Mucosa of descending colon (tissue), 3 donors: ENCODE data around the gene ZNF3. TPM values are rescaled to one million over a fixed set of nuclear protein-coding genes. Genes with fewer than 3 reads are reported as not detected.
A peak's percentile ranks its signal among the peaks of the same experiment; 100 is the strongest.

ENCODE experiments used
- ATAC-seq: fragments of 200-7000 bp; cut with Tn5 transposase; one replicate; pipeline ENCODE4 v1.9.1; 2020; ENCODE audit warnings: mild to moderate bottlenecking, moderate library complexity
- DNase-seq, 3 donors: peaks; one replicate each; pipeline ENCODE4 v3.0.0-alpha.2; 2020
- H3K36me3 ChIP-seq: fragments of 200-600 bp; one replicate; pipeline ENCODE4 v1.8.0; 2021; ENCODE audit warnings: low read depth, mild to moderate bottlenecking
- H3K4me1 ChIP-seq: fragments of 200-600 bp; one replicate; pipeline ENCODE4 v1.8.0; 2021; ENCODE audit warnings: low read depth, mild to moderate bottlenecking
- H3K4me3 ChIP-seq: fragments of 200-600 bp; one replicate; pipeline ENCODE4 v1.8.0; 2021; ENCODE audit warnings: mild to moderate bottlenecking
- H3K9me3 ChIP-seq: fragments of 200-600 bp; one replicate; pipeline ENCODE4 v1.8.0; 2021; ENCODE audit warnings: mild to moderate bottlenecking
- intact Hi-C, 2 donors: fragments of 100-400 bp; cut with DNase I in 1 of 2; cut with micrococcal nuclease in 1 of 2; formaldehyde crosslinking; loops; one replicate each; pipeline versions ENCODE4 v1.11.0 to v1.11.1; 2022; cut with DNase I, micrococcal nuclease
- total RNA-seq, 3 donors: library from RNA; stranded (reverse); fragmentation: NEBNext Ultra II Directional in 2 of 3; extraction: Animal tissue kit (Norgen Biotek cat#: 25700) in 2 of 3; gene quantifications; one replicate each; pipeline versions ENCODE4 v1.2.1 to v1.2.4, GENCODE V29; 2021 to 2023
- TF ChIP-seq, protein P1 (sequence below): fragments of 200-600 bp; IDR thresholded peaks from one replicate; pipeline ENCODE4 v1.8.0; 2022; ENCODE audit warnings: antibody characterized with exemption, mild to moderate bottlenecking
- donor health status: DM: no; HTN: no; CAD: no; lungs with moderate emphysema.
- donor health status: DM: no; HTN: no; CAD: no.
- donor health status: DM: no; HTN: yes; CAD: no.

Gene ZNF3
- total RNA-seq, 3 donors from 2014 or later: 32.6 to 46.1 (median 35.8) TPM

GRCh38 chr7:100088095-100088620 is 6.6 kb upstream of the ZNF3 start:
- ATAC-seq: no peak
- intact Hi-C loops: no loop called here

GRCh38 chr7:100087055-100087750 is 5.7 kb upstream of the ZNF3 start:
- peaks cover 12% of the 10 kb centered on the region for H3K4me1 ChIP-seq
- intact Hi-C loops: no loop called here
- no peak for ATAC-seq

More at GRCh38 chr7:100088095-100088620, 6.6 kb upstream of the ZNF3 start:
- Histone ChIP-seq H3K4me1 (peaks cover 6% of the 10 kb centered on the region), H3K36me3 (peaks cover 7% of the 10 kb centered on the region), H3K9me3 (no peaks in the 10 kb centered on the region), H3K4me3 (no peak overlapping the region)
- TF ChIP-seq, protein P1, sequence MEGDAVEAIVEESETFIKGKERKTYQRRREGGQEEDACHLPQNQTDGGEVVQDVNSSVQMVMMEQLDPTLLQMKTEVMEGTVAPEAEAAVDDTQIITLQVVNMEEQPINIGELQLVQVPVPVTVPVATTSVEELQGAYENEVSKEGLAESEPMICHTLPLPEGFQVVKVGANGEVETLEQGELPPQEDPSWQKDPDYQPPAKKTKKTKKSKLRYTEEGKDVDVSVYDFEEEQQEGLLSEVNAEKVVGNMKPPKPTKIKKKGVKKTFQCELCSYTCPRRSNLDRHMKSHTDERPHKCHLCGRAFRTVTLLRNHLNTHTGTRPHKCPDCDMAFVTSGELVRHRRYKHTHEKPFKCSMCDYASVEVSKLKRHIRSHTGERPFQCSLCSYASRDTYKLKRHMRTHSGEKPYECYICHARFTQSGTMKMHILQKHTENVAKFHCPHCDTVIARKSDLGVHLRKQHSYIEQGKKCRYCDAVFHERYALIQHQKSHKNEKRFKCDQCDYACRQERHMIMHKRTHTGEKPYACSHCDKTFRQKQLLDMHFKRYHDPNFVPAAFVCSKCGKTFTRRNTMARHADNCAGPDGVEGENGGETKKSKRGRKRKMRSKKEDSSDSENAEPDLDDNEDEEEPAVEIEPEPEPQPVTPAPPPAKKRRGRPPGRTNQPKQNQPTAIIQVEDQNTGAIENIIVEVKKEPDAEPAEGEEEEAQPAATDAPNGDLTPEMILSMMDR: no peak
- no peak for DNase-seq

GRCh38 chr7:100085515-100085914 is 4.0 kb upstream of the ZNF3 start:
- peaks cover 20% of the 10 kb centered on the region for H3K4me1 ChIP-seq
- TF ChIP-seq, protein P1: no peak
- no peak for ATAC-seq
- no peak overlapping the region for H3K4me3 ChIP-seq
- DNase-seq: no peak
- intact Hi-C loops: no loop called here
- H3K36me3 ChIP-seq: no peaks in the 10 kb centered on the region
- no peaks in the 10 kb centered on the region for H3K9me3 ChIP-seq

More at GRCh38 chr7:100087055-100087750, 5.7 kb upstream of the ZNF3 start:
- no peak for DNase-seq
- Histone ChIP-seq H3K4me3 (no peak overlapping the region), H3K36me3 (peaks cover 7% of the 10 kb centered on the region), H3K9me3 (no peaks in the 10 kb centered on the region)
- TF ChIP-seq, protein P1: no peak

- H3K36me3 ChIP-seq: no peaks in the 10 kb centered on the region
- H3K4me3 ChIP-seq: no peak overlapping the region
- DNase-seq (no peak), ATAC-seq (no peak)
- no peaks in the 10 kb centered on the region for H3K9me3 ChIP-seq
- H3K4me1 ChIP-seq: peaks cover 40% of the 10 kb centered on the region
- intact Hi-C loops: no loop called here
- TF ChIP-seq, protein P1: no peak
These were observed 1.5 kb upstream of the ZNF3 start for GRCh38 chr7:100082978-100083377.

DNA sequence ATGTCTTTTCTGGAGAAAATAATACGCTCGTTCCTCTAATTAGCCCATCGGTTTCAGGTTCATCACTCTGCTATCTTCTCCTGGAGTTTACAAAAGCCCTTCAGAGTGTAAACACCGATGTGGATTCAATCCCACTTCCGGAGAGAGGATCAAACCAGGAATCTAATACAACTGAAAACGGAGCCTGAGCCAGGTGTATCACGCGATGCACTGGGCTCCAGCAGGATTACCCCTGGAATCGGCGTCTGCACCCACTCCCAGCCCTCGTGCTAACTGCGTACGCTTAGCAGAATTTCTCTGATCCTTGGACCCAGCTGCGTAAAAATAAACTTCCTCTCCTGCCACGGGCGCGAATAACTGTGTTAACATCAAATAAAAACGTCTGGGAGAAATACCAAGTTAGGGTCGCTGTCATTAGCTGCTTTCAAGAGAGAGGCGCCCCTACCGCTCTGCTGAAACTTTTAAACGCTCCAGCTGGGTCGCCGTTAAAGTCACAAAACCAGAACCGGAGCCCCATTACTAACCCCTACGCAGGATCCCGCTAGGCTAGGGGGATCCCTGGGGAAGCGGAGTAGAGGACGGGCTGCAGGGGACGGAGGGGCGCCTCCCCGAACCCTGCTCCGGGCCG is 502 bp downstream of the ZNF3 start:
- no peaks in the 10 kb centered on the region for H3K36me3 ChIP-seq
- H3K9me3 ChIP-seq: no peaks in the 10 kb centered on the region
- H3K4me3 ChIP-seq: peak overlapping the region; percentile 73
- H3K4me1 ChIP-seq: peaks cover 53% of the 10 kb centered on the region
- DNase-seq (peak in 1 of 3 donors; percentile 33), ATAC-seq (no peak)
- intact Hi-C loops: no loop called here
- TF ChIP-seq, protein P1: no peak
